GM12878 (cell line): ENCODE measurements around the gene RFX5. TPM values are rescaled to one million over a fixed set of nuclear protein-coding genes. Genes with fewer than 3 reads are reported as not detected.
A peak's percentile ranks its signal among the peaks of the same experiment; 100 is the strongest.

Experiments used
- ATAC-seq: fragments of 200-7000 bp; cut with Tn5 transposase; 3 replicates; pipeline ENCODE4 v1.9.1; 2020; ENCODE audit warnings: mild to moderate bottlenecking, moderate library complexity
- BruUV-seq: library from RNA; stranded (reverse); fragments of 400-500 nt; replicated peaks from 2 replicates; lab custom pipeline; 2021; lab: Mats Ljungman, UMichigan
- CTCF ChIA-PET: fragments of 300-600 bp; sonication (Branson Sonifier 250); formaldehyde crosslinking; extraction: SDS; loops from one replicate; lab custom pipeline; 2021; ENCODE audit warnings: inconsistent platforms; lab: Yijun Ruan, JAX
- POLR2A ChIA-PET: fragments of 350-600 bp; formaldehyde crosslinking; extraction: SDS; loops from one replicate; lab custom pipeline; 2021; ENCODE audit warnings: inconsistent platforms; lab: Charles Lee
- RAD21 ChIA-PET: fragments of 300-600 bp; sonication (Branson Sonifier 250); formaldehyde crosslinking; loops from one replicate; lab custom pipeline; 2023; ENCODE audit warnings: antibody characterized with exemption; ENCODE audit not compliant: unreplicated experiment; lab: Charles Lee
- SMC1A ChIA-PET: fragments of 300-600 bp; sonication (Branson Sonifier 250); formaldehyde crosslinking; loops from one replicate; lab custom pipeline; 2023; ENCODE audit not compliant: unreplicated experiment, uncharacterized antibody; lab: Charles Lee
- DNase-seq: peaks from one replicate; pipeline ENCODE4 v3.0.0-alpha.2; 2011; ENCODE audit warnings: low read depth, low spot score
- FAIRE-seq: peaks from 3 replicates; lab custom pipeline; 2011; peaks lifted over from hg19 to GRCh38; lab: Jason Lieb, UNC
- H2AFZ ChIP-seq: 2 replicates; pipeline ENCODE4 v1.6.0; 2011; ENCODE audit warnings: low read depth, low read length, control low read depth; ENCODE audit not compliant: control insufficient read depth
- H3K27ac ChIP-seq: 2 replicates; pipeline ENCODE4 v1.5.1; 2011; ENCODE audit warnings: control low read depth; ENCODE audit not compliant: control insufficient read depth, insufficient read depth
- H3K27me3 ChIP-seq, 2 experiments: replicated peaks in 1 of 2; 2 replicates each; pipeline versions ENCODE4 v1.6.0 to v1.6.1; 2011; ENCODE audit warnings: low read length in 1 of 2; ENCODE audit not compliant: control insufficient read depth in 2 of 2, insufficient read depth in 2 of 2
- H3K36me3 ChIP-seq, 2 experiments: 2 replicates each; pipeline ENCODE4 v1.5.1; 2011; ENCODE audit warnings: low read length in 1 of 2; ENCODE audit not compliant: control insufficient read depth in 2 of 2, insufficient read depth in 2 of 2
- H3K4me1 ChIP-seq: 2 replicates; pipeline ENCODE4 v1.6.1; 2011; ENCODE audit warnings: mild to moderate bottlenecking, low read length, moderate library complexity, mixed read lengths; ENCODE audit not compliant: control insufficient read depth, insufficient read depth
- H3K4me2 ChIP-seq: 2 replicates; pipeline ENCODE4 v1.6.0; 2011; ENCODE audit warnings: control low read depth; ENCODE audit not compliant: control insufficient read depth, insufficient read depth
- H3K4me3 ChIP-seq: fragments of 200-600 bp; sonication (generic); 2 replicates; pipeline ENCODE4 v1.5.1; 2016
- H3K79me2 ChIP-seq: 2 replicates; pipeline ENCODE4 v1.6.0; 2011; ENCODE audit warnings: low read length; ENCODE audit not compliant: control insufficient read depth, insufficient read depth
- H3K9ac ChIP-seq: 2 replicates; pipeline ENCODE4 v1.8.0; 2011; ENCODE audit warnings: low read length, control low read depth, mixed read lengths; ENCODE audit not compliant: control insufficient read depth, insufficient read depth
- H3K9me3 ChIP-seq: replicated peaks from 3 replicates; pipeline ENCODE4 v1.5.1; 2011; ENCODE audit warnings: mild to moderate bottlenecking, low read length; ENCODE audit not compliant: control insufficient read depth, insufficient read depth
- H4K20me1 ChIP-seq: 2 replicates; pipeline ENCODE4 v1.6.0; 2011; ENCODE audit not compliant: control insufficient read depth, insufficient read depth
- CHD2 ChIP-seq: IDR thresholded peaks from 2 replicates; pipeline ENCODE4 v1.6.1; 2011; ENCODE audit warnings: low read depth, low read length, improper control_type of control experiment, borderline replicate concordance
- IKZF1 ChIP-seq: fragments of 450-650 bp; conservative IDR thresholded peaks from 2 replicates; pipeline ENCODE4 v1.6.1; 2017; ENCODE audit warnings: antibody characterized with exemption, mild to moderate bottlenecking
- RELA ChIP-seq: fragments of 450-650 bp; IDR thresholded peaks from 2 replicates; pipeline ENCODE4 v1.8.0; 2014; ENCODE audit warnings: borderline replicate concordance; ENCODE audit not compliant: partially characterized antibody
- SREBF2 ChIP-seq: IDR thresholded peaks from 2 replicates; pipeline ENCODE4 v1.6.1; 2012; ENCODE audit warnings: mild to moderate bottlenecking, low read length
- TCF12 ChIP-seq: IDR thresholded peaks from 2 replicates; pipeline ENCODE4 v1.6.1; 2011; ENCODE audit warnings: low read depth, mild to moderate bottlenecking, low read length
- ZNF207 ChIP-seq: fragments of 450-650 bp; IDR thresholded peaks from 2 replicates; pipeline ENCODE4 v1.6.1; 2014; ENCODE audit warnings: antibody characterized with exemption, mild to moderate bottlenecking, borderline replicate concordance
- WGBS: methylation state at CpG from one replicate; pipeline ENCODE4 v1.1.6; 2016; ENCODE audit warnings: low lambda C conversion rate; ENCODE audit not compliant: insufficient replicate concordance, insufficient coverage; ENCODE audit errors: missing lambda C conversion rate; 5-methylcytosine and 5-hydroxymethylcytosine counted together
- in situ Hi-C: fragments of 300-500 bp; cut with MboI; formaldehyde crosslinking; loops from 9 replicates; pipeline ENCODE4 v1.14.3; 2018; ENCODE audit warnings: mixed read lengths
- intact Hi-C: fragments of 100-400 bp; cut with micrococcal nuclease; formaldehyde crosslinking; loops from one replicate; pipeline ENCODE4 v1.14.2; 2022; ENCODE audit not compliant: unreplicated experiment
- polyA plus RNA-seq, 11 experiments: library from polyadenylated mRNA; depleted of rRNA in 4 of 11; unstranded in 6 of 11; stranded (reverse) in 5 of 11; fragments of >200 nt; fragmentation: Nextera tagmentation in 4 of 11; fragmentation: Illumina TruSeq in 1 of 11; extraction: Ambion mirVana in 4 of 11; extraction: Trizol in 1 of 11; gene quantifications; 1 replicate in 1 of 11; 2 replicates in 10 of 11; pipeline versions ENCODE4 v1.2.1 to v1.2.3, GENCODE V29; 2011 to 2016; ENCODE audit warnings: inconsistent platforms in 2 of 11, missing spikeins in 2 of 11, low read depth in 1 of 11
- total RNA-seq, 4 experiments: library from RNA; depleted of rRNA in 3 of 4; stranded (reverse); fragments of >200 nt in 3 of 4; fragmentation: Illumina TruSeq in 1 of 4; extraction: Trizol in 1 of 4; gene quantifications; 2 replicates each; pipeline versions ENCODE4 v1.2.1 to v1.2.3, GENCODE V29; 2013 to 2021
- TF ChIP-seq, protein P1 (sequence below): IDR thresholded peaks from 2 replicates; pipeline ENCODE4 v1.6.1; 2012; ENCODE audit warnings: mild to moderate bottlenecking, low read depth, low read length
- TF ChIP-seq, protein P2 (sequence below): IDR thresholded peaks from 2 replicates; pipeline ENCODE4 v1.6.1; 2012; ENCODE audit warnings: low read length, inconsistent platforms

Gene RFX5
- total and polyA plus RNA-seq, 10 of the 15 experiments (the other 5 are each of a cell fraction or from before 2014, with no cell fraction given), result 14.1 to 198 (median 124) TPM

GRCh38 chr1:151324390-151324930 is 22.6 kb downstream of the RFX5 start:
- H3K9ac ChIP-seq, result no peak overlapping the region
- DNase-seq, result no peak
- no peak for TF ChIP-seq IKZF1
- TF ChIP-seq ZNF207, result no peak
- no peak for TF ChIP-seq CHD2
- no peak for TF ChIP-seq SREBF2
- no peak for TF ChIP-seq TCF12
- TF ChIP-seq, protein P1, sequence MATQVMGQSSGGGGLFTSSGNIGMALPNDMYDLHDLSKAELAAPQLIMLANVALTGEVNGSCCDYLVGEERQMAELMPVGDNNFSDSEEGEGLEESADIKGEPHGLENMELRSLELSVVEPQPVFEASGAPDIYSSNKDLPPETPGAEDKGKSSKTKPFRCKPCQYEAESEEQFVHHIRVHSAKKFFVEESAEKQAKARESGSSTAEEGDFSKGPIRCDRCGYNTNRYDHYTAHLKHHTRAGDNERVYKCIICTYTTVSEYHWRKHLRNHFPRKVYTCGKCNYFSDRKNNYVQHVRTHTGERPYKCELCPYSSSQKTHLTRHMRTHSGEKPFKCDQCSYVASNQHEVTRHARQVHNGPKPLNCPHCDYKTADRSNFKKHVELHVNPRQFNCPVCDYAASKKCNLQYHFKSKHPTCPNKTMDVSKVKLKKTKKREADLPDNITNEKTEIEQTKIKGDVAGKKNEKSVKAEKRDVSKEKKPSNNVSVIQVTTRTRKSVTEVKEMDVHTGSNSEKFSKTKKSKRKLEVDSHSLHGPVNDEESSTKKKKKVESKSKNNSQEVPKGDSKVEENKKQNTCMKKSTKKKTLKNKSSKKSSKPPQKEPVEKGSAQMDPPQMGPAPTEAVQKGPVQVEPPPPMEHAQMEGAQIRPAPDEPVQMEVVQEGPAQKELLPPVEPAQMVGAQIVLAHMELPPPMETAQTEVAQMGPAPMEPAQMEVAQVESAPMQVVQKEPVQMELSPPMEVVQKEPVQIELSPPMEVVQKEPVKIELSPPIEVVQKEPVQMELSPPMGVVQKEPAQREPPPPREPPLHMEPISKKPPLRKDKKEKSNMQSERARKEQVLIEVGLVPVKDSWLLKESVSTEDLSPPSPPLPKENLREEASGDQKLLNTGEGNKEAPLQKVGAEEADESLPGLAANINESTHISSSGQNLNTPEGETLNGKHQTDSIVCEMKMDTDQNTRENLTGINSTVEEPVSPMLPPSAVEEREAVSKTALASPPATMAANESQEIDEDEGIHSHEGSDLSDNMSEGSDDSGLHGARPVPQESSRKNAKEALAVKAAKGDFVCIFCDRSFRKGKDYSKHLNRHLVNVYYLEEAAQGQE, result no peak
- TF ChIP-seq, protein P2, sequence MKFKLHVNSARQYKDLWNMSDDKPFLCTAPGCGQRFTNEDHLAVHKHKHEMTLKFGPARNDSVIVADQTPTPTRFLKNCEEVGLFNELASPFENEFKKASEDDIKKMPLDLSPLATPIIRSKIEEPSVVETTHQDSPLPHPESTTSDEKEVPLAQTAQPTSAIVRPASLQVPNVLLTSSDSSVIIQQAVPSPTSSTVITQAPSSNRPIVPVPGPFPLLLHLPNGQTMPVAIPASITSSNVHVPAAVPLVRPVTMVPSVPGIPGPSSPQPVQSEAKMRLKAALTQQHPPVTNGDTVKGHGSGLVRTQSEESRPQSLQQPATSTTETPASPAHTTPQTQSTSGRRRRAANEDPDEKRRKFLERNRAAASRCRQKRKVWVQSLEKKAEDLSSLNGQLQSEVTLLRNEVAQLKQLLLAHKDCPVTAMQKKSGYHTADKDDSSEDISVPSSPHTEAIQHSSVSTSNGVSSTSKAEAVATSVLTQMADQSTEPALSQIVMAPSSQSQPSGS, result no peak
- TF ChIP-seq RELA, result no peak
- SMC1A ChIA-PET, result no interaction called here
- H3K4me2 ChIP-seq, result peak overlapping the region; percentile 40
- no peak for ATAC-seq
- H4K20me1 ChIP-seq, result no peaks in the 10 kb centered on the region
- peaks cover 0 to 6% of the 10 kb centered on the region in 2 experiments; a peak in 2 of 4 replicates for H3K36me3 ChIP-seq
- WGBS, result 98% methylated on average over 4 of the region's 4 CpGs
- FAIRE-seq, result no peak
- H3K4me3 ChIP-seq, result no peak overlapping the region
- H3K9me3 ChIP-seq, result no peaks in the 10 kb centered on the region
- H3K4me1 ChIP-seq, result peaks cover 9% of the 10 kb centered on the region; the same call in 1 of the 2 replicates
- peaks cover 34% of the 10 kb centered on the region for H3K79me2 ChIP-seq
- POLR2A ChIA-PET, result interaction anchor here (1.0 to 10.5 kb wide), 3 partner anchors 14 to 318 kb away, joined by 3 to 110 read pairs (median 3); partner anchors contain the start of gene MINDY1
- RAD21 ChIA-PET, result interaction anchor here (1.3 to 3.8 kb wide), 2 partner anchors 14 to 16 kb away, joined by 3 to 37 read pairs; no protein-coding TSS in a partner anchor
- H3K27me3 ChIP-seq, result no peaks in the 10 kb centered on the region
- CTCF ChIA-PET, result interaction anchor here (1.2 to 14.4 kb wide), 4 partner anchors 9 to 75 kb away, joined by 3 to 189 read pairs (median 4); partner anchors contain the start of gene PSMB4
- intact Hi-C loops (no loop called here), in situ Hi-C loops (no loop called here)
- H2AFZ ChIP-seq, result no peak overlapping the region
- no TSS peak for BruUV-seq
- H3K27ac ChIP-seq, result no peak overlapping the region
